ENCODE measurements around the gene TRIM77.
"Not testable (repeated sequence)": the region's sequence is repeated elsewhere in the genome, so short reads cannot be mapped to it uniquely, and the experiment has no call there.

Gene TRIM77, protein sequence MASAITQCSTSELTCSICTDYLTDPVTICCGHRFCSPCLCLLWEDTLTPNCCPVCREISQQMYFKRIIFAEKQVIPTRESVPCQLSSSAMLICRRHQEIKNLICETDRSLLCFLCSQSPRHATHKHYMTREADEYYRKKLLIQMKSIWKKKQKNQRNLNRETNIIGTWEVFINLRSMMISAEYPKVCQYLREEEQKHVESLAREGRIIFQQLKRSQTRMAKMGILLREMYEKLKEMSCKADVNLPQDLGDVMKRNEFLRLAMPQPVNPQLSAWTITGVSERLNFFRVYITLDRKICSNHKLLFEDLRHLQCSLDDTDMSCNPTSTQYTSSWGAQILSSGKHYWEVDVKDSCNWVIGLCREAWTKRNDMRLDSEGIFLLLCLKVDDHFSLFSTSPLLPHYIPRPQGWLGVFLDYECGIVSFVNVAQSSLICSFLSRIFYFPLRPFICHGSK

DNA sequence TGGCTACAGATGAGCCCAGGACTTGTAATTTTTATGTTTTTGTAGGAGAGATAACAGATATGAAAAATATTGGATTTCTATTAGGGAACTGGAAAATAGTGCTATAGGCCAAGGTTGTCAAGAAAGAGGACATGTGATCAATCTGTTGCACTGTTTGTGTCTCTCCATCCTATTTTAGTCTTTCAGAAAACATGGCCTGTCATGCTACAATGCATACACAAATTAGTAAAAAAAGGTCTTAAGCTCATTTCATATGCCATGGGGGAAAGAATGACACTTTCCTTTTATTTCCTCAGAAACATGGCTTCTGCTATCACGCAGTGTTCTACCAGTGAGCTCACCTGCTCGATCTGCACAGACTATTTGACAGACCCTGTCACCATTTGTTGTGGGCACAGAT is at the start of gene TRIM77:
Gene TRIM77 (plus strand): TSS at position 301 of the 400 bp plus-strand sequence. CDS start 0 bp downstream, at position 301.
- not testable (repeated sequence) for DNase-seq (ENCODE audit: low read depth)

DNA sequence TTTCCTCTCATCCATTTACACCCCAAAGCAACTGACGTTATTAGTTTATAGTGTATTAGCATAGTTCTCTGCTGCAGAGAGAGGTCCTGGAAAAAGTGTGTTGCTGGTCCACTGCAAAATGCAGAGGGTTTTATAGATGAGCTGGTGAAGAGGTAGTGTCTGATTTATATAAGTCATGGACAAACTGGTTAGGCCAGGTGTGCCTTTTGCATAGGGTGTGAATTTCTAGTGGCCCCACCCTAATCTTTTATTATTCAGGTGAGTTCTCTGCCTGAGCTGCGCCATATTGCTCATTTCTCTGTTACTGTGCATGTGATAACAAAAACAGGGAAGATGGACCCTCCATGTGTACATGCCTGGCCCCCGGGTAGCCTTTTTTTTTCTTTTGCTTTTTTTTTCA is 43.1 kb upstream of the TRIM77 start:
- TF ChIP-seq, protein P1, sequence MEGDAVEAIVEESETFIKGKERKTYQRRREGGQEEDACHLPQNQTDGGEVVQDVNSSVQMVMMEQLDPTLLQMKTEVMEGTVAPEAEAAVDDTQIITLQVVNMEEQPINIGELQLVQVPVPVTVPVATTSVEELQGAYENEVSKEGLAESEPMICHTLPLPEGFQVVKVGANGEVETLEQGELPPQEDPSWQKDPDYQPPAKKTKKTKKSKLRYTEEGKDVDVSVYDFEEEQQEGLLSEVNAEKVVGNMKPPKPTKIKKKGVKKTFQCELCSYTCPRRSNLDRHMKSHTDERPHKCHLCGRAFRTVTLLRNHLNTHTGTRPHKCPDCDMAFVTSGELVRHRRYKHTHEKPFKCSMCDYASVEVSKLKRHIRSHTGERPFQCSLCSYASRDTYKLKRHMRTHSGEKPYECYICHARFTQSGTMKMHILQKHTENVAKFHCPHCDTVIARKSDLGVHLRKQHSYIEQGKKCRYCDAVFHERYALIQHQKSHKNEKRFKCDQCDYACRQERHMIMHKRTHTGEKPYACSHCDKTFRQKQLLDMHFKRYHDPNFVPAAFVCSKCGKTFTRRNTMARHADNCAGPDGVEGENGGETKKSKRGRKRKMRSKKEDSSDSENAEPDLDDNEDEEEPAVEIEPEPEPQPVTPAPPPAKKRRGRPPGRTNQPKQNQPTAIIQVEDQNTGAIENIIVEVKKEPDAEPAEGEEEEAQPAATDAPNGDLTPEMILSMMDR (conservative IDR thresholded peaks at IDR 0.05; ENCODE audit: control insufficient read depth, insufficient read depth, low read depth, low read length), result no peak
- H3K4me3 ChIP-seq (ENCODE audit: control insufficient read depth, low read depth, low read length), result no peak overlapping the region
- DNase-seq (ENCODE audit: low read depth), result no peak

More for the DNA sequence above, at the start of gene TRIM77:
- H3K4me3 ChIP-seq (ENCODE audit: control insufficient read depth, low read depth, low read length), result not testable (repeated sequence)

DNA sequence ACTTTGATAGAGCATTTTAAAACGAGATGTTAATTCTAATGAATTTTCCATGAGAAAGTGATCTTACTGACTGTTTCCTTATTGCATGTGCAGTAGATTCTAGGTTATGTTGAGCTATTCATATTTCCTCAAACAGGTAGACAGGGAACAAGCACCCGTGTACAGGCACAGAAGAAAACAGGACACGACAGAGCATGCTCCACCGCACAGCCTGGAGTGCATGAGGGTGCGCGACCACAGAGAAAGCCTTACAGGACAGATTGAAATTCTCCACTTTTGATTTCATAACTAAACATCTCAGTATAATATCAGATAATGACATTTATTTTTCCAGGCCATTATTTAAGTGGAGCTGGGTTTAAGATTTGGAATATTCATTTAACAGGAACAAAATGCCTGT is 41.9 kb upstream of the TRIM77 start:
- H3K4me3 ChIP-seq (ENCODE audit: control insufficient read depth, low read depth, low read length); DNase-seq (ENCODE audit: low read depth): not testable (repeated sequence)

DNA sequence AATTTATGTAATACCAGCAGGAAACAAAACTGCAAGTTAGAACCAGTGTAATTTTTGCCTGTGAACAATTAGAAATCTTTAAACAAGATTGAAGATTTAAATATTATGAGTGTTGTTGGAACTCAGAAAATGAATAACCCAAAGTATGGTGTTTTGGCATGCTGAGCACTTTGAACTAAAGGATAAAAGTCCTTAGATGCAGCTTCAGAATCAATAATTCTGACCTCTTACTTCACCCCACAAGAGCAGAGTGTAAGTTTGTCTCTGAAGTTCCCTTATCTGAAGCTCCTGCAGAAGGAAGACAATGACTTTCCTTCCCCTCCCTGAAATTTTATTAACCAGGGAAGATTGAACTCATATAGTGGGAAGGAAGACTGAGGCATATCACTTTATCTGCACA is 40.5 kb upstream of the TRIM77 start:
- not testable (repeated sequence) for DNase-seq (ENCODE audit: low read depth); H3K4me3 ChIP-seq (ENCODE audit: control insufficient read depth, low read depth, low read length)

DNA sequence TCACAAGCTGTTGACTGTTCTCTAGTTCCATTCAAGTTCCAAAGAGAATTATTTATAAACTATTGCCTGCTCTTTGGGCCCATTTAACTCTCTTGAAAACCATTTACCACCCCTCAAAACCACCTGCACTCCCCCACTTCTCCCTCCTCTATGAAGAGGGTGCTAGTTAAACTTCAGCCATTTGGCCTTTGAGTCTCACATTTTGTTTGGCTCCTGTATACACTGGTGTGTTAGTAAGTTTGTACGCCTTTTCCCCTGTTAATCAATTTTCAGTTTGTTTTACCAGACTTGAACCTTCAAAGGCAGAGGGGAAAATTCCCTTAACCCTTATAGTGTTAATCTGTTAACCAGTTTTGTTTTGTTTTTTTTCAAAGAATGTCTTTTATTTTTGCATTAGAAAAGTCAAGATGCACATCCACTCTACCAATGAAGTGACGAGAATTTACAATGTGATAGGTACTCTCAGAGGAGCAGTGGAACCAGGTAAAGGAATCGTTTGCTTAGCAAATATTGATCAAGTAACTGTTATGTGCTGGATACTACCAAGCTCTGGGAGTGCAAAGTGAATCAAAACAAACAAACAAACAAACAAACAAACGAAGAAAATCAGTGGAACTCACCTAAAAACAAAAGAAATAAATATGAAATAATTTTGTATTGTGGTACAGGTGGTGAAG is 40.0 kb upstream of the TRIM77 start:
- not testable (repeated sequence) for DNase-seq (ENCODE audit: low read depth); H3K4me3 ChIP-seq (ENCODE audit: control insufficient read depth, low read depth, low read length)

DNA sequence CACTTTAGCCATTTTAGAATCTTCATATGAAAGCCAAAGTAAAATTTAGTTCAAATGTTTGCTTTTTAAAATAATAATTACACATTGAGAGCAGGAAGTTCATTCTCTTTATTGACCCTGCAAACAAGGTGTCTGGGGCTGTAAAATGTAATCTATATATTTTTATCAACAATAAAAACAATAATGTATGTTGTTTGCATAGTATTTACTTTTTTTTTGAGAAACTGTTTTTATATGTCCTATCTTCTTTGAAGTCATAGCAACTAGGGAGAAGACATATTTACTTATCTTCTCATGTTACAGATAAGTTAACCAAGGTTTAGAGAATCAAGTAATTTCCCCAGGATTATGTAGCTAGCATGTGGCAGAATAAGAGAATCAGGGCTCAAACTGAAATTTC is 37.6 kb upstream of the TRIM77 start:
- not testable (repeated sequence) for H3K4me3 ChIP-seq (ENCODE audit: control insufficient read depth, low read depth, low read length); DNase-seq (ENCODE audit: low read depth)

DNA sequence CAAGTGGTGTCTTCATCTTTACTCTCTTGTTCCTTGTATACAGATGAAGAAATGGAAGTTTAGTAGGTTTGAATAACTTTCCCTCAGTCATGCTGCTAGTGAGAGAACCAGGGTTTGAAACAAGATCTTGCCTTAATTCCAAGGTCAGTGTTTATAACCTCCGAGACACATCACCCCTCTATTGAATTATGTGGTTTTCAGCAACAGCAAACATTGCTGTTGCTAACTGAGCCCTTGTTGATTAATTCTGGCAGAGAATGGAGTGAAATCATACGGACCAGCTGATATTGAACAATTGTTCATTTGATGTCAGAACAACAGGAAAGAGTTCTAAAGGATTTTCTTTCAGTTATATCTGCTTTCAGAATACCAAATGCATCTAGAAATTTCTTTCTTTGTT is 36.7 kb upstream of the TRIM77 start:
- not testable (repeated sequence) for H3K4me3 ChIP-seq (ENCODE audit: control insufficient read depth, low read depth, low read length); DNase-seq (ENCODE audit: low read depth)

DNA sequence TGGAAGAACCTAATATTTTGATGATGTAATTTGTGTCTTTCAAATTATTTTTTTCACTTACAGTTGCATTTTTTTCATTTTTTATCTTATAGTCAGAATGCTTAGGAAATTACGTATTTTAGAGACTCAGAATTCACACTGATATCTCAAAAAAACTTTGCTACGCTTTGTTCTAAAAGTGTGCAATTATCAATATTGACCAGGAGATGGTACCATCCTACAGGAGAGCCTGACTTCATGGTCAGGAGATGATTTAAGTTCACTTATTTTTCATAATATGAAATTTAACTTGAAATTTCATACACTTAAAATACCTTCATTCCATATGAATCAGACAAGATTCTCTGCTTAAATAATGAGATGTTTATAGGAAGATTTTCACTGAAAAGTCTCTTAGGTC is 34.7 kb upstream of the TRIM77 start:
- peak; percentile 3 for DNase-seq (ENCODE audit: low read depth)
- TF ChIP-seq, protein P1 (conservative IDR thresholded peaks at IDR 0.05; ENCODE audit: control insufficient read depth, insufficient read depth, low read depth, low read length), result peak; percentile 18
- not testable (repeated sequence) for H3K4me3 ChIP-seq (ENCODE audit: control insufficient read depth, low read depth, low read length)

DNA sequence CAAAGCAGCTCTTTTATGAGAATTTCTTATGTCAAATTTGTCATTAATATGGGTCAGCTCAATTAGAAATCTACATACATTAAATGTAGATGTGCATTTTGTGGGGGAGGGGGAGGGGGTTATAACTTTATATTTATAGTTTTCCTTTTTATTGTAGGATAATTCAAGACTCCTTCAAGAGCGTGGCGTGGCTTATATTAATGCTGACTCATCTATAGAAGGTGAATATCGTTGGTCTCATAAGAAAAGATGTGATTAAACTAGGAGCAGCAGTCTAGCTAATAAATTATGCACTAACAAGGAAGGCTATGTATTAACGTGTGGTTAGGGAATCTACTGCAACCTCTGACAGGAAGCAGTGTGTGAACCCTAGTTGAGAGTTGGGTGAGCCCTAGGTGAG is 34.2 kb upstream of the TRIM77 start:
- DNase-seq (ENCODE audit: low read depth), result not testable (repeated sequence)

DNA sequence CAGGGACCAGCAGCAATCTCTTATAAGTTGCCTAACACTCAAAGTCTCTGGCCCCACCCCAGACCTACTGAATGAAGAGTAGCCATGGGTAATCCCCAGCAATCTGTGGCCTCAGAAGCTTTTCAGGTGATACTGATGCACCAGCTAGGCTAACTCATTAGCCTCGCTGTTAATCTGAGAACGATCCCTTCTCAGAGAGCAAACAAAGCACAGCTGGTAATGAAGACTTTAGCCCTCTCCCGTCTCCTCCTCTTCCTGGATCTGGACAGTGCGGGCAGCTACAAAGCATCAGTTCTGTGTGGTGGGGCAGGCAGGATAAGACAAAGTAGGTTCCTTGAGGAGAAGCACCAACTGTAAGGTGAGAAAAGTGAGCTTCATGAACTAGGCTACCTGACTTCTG is 3.0 kb upstream of the TRIM77 start:
- not testable (repeated sequence) for DNase-seq (ENCODE audit: low read depth); H3K4me3 ChIP-seq (ENCODE audit: control insufficient read depth, low read depth, low read length)

More for the DNA sequence above, 34.2 kb upstream of the TRIM77 start:
- not testable (repeated sequence) for H3K4me3 ChIP-seq (ENCODE audit: control insufficient read depth, low read depth, low read length)

DNA sequence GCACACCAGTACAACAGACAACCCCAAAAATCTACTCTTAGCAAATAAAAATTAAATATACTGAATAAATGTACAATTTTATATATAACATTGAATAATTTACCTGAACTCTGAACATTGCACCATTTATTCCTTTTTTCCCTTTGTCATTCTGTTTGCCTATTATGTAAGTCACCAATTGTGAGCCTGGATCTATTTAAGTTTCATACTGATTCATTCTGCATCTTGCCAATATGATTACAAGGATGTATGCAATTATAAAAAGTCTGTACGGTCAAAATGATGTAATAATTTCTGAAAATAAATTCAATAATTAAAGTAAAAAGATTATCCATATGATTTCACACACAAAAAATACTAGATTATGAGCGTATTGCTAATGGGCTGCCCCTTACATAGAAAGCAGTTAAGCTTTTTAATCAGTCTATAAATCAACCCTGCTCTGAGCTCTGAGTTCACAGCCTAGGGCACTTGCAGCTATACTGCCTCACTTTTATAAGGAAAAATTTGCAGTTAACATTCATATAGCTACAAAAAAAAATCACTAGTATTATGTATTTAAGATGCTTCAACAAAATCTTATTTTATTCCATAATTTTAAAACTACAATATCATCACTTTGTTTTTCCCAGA is 14.9 kb downstream of the TRIM77 start:
- not testable (repeated sequence) for DNase-seq (ENCODE audit: low read depth); H3K4me3 ChIP-seq (ENCODE audit: control insufficient read depth, low read depth, low read length)

DNA sequence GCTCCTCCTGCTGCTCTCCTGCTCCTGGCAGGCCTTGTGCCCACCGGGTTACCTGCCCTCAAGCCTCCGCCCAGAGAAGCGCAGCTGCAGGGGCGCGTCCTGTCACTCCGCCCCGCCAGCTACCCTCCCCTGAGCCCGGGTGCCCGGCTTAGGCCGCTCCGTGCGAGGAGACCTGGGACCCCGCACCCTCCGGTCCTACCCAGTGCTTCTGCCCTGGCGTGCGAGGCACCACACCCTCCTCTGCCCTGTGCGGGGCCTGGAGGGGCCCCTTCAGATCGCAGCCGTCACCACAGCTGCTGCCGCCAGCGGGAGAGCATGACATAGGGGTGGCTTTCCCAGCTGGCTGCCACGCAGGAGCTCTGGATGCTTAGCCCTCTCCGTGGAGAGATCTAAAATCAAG is 20.1 kb downstream of the TRIM77 start:
- not testable (repeated sequence) for DNase-seq (ENCODE audit: low read depth); H3K4me3 ChIP-seq (ENCODE audit: control insufficient read depth, low read depth, low read length)
